ENCODE data around the gene VPS33A. TPM values are rescaled to one million over a fixed set of nuclear protein-coding genes. Genes with fewer than 3 reads are reported as not detected.

VPS33A gene
- total and polyA plus RNA-seq, 2 of the 13 experiments (the other 11 are each of a cell fraction or from before 2014, with no cell fraction given), result 11.0 to 43.6 TPM

GRCh38 chr12:122225683-122226365 is 40.5 kb downstream of the VPS33A start, which contains the start of gene DIABLO (continued):
- no peak for TF ChIP-seq ZNF318 (CRISPR knock-in tag; IDR thresholded peaks at IDR 0.05)

- no peak overlapping the region for H3K9ac ChIP-seq (ENCODE audit: insufficient read depth, low read depth, low read length)
- peaks cover 24 to 83% of the 10 kb centered on the region in 2 experiments; a peak in 4 of 5 replicates for H3K36me3 ChIP-seq (replicated peaks in 1 of 2; ENCODE audit: control insufficient read depth in 1 of 2, insufficient read depth in 2 of 2, low read length in 2 of 2)
- no peaks in the 10 kb centered on the region for H3K4me1 ChIP-seq (ENCODE audit: insufficient read depth, low read length)
- no peak overlapping the region for H3K27ac ChIP-seq (ENCODE audit: extremely low read length, insufficient read depth, low read length)
- H4K20me1 ChIP-seq (ENCODE audit: insufficient read depth, low read length), result no peaks in the 10 kb centered on the region
- DNase-seq (ENCODE audit: low spot score), result no peak
- no peak for ATAC-seq
- no TSS peak for BruUV-seq (replicated peaks)
- no peak overlapping the region for H3K4me2 ChIP-seq (ENCODE audit: low read depth, low read length)
- no peaks in the 10 kb centered on the region for H3K27me3 ChIP-seq (ENCODE audit: control insufficient read depth in 1 of 2, insufficient read depth in 2 of 2, low read length in 2 of 2)
- H3K4me3 ChIP-seq (replicated peaks in 1 of 3; ENCODE audit: insufficient read depth in 1 of 3, low read depth in 2 of 3, low read length in 3 of 3), result no peak overlapping the region
- ChIA-PET POLR2A (no interaction called here), CTCF (ENCODE audit: low intra/inter-chr PET ratio, low total read pairs) (no interaction called here)
- H3K9me3 ChIP-seq (ENCODE audit: low read length), result no peaks in the 10 kb centered on the region
- intact Hi-C loops (cut with micrococcal nuclease; ENCODE audit: unreplicated experiment) (no loop called here), in situ Hi-C loops (cut with HindIII; ENCODE audit: extremely low pct_ligation_motif_present, low pct_unique_long_range_greater_than_20kb) (no loop called here)
- FAIRE-seq, result no peak
- WGBS (ENCODE audit: low lambda C conversion rate), result 97% methylated on average over 1 of the region's 1 CpG
- TF ChIP-seq, protein P1, sequence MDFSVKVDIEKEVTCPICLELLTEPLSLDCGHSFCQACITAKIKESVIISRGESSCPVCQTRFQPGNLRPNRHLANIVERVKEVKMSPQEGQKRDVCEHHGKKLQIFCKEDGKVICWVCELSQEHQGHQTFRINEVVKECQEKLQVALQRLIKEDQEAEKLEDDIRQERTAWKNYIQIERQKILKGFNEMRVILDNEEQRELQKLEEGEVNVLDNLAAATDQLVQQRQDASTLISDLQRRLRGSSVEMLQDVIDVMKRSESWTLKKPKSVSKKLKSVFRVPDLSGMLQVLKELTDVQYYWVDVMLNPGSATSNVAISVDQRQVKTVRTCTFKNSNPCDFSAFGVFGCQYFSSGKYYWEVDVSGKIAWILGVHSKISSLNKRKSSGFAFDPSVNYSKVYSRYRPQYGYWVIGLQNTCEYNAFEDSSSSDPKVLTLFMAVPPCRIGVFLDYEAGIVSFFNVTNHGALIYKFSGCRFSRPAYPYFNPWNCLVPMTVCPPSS (IDR thresholded peaks at IDR 0.05), result no peak
- TF ChIP-seq ZNF503 (CRISPR knock-in tag; IDR thresholded peaks at IDR 0.05) (no peak), ZNF329 (CRISPR knock-in tag; IDR thresholded peaks at IDR 0.05; ENCODE audit: low read depth) (no peak), CREM (IDR thresholded peaks at IDR 0.05) (no peak), CREM (CRISPR knock-in tag; IDR thresholded peaks at IDR 0.05) (no peak), ZNF678 (CRISPR knock-in tag; IDR thresholded peaks at IDR 0.05) (no peak), ZNF556 (CRISPR knock-in tag; IDR thresholded peaks at IDR 0.05; ENCODE audit: borderline replicate concordance) (no peak)
- peaks cover 5% of the 10 kb centered on the region for H3K79me2 ChIP-seq (ENCODE audit: insufficient read depth, low read length)
- H2AFZ ChIP-seq (ENCODE audit: low read length), result no peak overlapping the region
These were observed 49.8 kb downstream of the VPS33A start for GRCh38 chr12:122216445-122216844.

Data from HepG2 (cell line).